Central memory CD8-positive, alpha-beta T cell (primary cell): Measurements from ENCODE around the gene DCTN2.

ENCODE experiments used
- ATAC-seq: fragments of 150-1000 bp; cut with Tn5 transposase; replicated peaks from 2 replicates; pipeline ENCODE4 v1.10.0; 2022; ENCODE audit warnings: mild to moderate bottlenecking, moderate FRiP score, moderate number of reproducible peaks; ENCODE audit not compliant: poor library complexity, severe bottlenecking; ENCODE audit errors: extremely low read depth
- DNase-seq, 2 donors: peaks; one replicate each; pipeline ENCODE4 v3.0.0; 2021; ENCODE audit warnings: low spot score in 2 of 2
- H3K27ac Mint-ChIP-seq: one replicate; pipeline ENCODE4 v1.8.0; 2022; ENCODE audit warnings: low read depth, mild to moderate bottlenecking, moderate library complexity, mixed read lengths
- H3K27me3 Mint-ChIP-seq: one replicate; pipeline ENCODE4 v1.8.0; 2022; ENCODE audit warnings: mixed read lengths
- H3K36me3 Mint-ChIP-seq: one replicate; pipeline ENCODE4 v1.8.0; 2022; ENCODE audit warnings: mild to moderate bottlenecking, moderate library complexity, mixed read lengths; ENCODE audit not compliant: insufficient read depth
- H3K4me1 Mint-ChIP-seq: one replicate; pipeline ENCODE4 v1.8.0; 2022; ENCODE audit warnings: mixed read lengths
- H3K4me3 Mint-ChIP-seq: one replicate; pipeline ENCODE4 v1.8.0; 2022; ENCODE audit warnings: mild to moderate bottlenecking, moderate library complexity, mixed read lengths
- H3K9me3 Mint-ChIP-seq: one replicate; pipeline ENCODE4 v1.8.0; 2022; ENCODE audit warnings: mixed read lengths

DCTN2 gene

DNA sequence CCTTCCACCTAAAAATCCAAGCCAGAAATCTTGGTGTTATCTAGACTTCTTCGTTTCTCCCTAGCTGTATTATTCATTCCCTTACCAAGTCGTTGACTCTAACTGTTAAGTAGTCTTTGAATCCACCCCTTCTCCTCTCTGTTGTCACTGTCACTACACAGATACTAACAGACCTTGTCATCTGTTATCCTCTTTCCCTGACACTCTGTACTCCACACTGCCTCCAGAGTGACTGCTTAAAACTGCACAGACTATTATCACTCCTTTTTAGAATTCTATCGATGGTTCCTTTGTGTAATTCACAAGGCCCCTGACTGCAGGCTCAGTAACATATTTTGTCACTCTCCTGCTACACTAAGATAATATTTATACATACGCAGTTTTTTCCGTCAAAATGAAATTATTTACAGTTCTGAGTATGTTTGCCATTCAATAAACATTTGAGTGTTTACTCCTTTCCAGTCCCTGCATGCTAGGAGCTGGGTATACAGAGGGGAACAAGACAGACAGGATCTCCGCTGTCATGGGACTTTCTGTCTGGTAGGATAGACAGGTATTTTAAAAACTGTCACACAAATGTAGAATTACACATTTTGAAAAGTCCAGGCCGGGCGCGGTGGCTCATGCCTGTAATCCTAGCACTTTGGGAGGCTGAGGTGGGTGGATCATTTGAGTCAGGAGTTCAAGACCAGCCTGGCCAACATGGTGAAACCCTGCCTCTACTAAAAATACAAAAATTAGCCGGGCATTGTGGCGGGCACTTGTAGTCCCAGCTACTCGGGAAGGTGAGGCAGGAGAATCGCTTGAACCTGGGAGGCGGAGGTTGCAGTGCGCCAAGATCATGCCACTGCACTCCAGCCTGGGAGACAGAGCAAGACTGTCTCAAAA lies 55.4 kb downstream of the DCTN2 start:
- Mint-ChIP-seq H3K27ac (peak overlapping the region; percentile 1), H3K4me1 (peaks cover 27% of the 10 kb centered on the region), H3K36me3 (peaks cover 54% of the 10 kb centered on the region), H3K9me3 (no peaks in the 10 kb centered on the region), H3K4me3 (no peak overlapping the region), H3K27me3 (no peaks in the 10 kb centered on the region)
- no peak for DNase-seq
- ATAC-seq, result no peak

DNA sequence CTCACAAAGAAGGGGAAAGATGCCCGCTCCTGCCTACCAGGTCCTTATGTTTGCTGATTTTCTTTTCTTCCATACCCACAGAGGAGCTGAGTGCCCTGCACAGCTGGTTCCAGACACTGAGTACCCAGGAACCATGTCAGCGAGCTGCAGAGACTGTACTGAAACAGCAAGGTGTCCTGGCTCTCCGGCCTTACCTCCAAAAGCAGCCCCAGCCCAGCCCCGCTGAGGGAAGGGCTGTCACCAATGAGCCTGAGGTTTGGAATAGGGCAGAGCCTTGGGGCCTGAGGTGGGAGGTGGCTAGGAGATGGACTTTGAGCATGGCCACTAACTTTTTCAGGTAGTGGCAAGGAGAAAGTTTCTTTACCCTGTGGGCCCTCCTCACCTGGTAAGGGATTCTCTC lies 56.9 kb downstream of the DCTN2 start:
- Mint-ChIP-seq H3K27ac (no peak overlapping the region), H3K4me1 (peaks cover 27% of the 10 kb centered on the region), H3K36me3 (peaks cover 53% of the 10 kb centered on the region)

DNA sequence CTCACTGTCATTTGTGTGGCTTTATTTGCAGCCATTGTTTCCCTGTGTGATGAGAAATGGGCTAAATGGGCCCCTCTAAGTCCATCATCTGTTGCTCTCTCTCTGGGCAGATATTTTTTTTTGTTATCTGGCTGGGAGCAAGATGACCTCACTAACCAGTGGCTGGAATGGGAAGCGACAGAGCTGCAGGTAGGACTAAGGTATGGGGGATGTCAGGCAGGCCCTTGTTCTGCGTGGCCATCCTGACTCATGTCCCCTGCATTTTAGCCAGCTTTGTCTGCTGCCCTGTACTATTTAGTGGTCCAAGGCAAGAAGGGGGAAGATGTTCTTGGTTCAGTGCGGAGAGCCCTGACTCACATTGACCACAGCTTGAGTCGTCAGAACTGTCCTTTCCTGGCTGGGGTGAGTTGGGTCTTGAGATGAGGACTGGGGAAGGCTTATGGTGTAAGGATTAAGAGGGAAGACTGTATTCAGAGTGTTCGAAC lies 57.8 kb downstream of the DCTN2 start:
- H3K27me3 Mint-ChIP-seq, result no peaks in the 10 kb centered on the region
- ATAC-seq (no peak), DNase-seq (no peak)
- no peaks in the 10 kb centered on the region for H3K9me3 Mint-ChIP-seq
- peaks cover 27% of the 10 kb centered on the region for H3K4me1 Mint-ChIP-seq
- peak overlapping the region; percentile 90 for H3K27ac Mint-ChIP-seq
- peak overlapping the region; percentile 94 for H3K4me3 Mint-ChIP-seq
- peaks cover 49% of the 10 kb centered on the region for H3K36me3 Mint-ChIP-seq

More for the DNA sequence above, 56.9 kb downstream of the DCTN2 start:
- H3K9me3 Mint-ChIP-seq, result no peaks in the 10 kb centered on the region
- no peak overlapping the region for H3K4me3 Mint-ChIP-seq
- DNase-seq, result no peak
- no peak for ATAC-seq
- H3K27me3 Mint-ChIP-seq, result no peaks in the 10 kb centered on the region

DNA sequence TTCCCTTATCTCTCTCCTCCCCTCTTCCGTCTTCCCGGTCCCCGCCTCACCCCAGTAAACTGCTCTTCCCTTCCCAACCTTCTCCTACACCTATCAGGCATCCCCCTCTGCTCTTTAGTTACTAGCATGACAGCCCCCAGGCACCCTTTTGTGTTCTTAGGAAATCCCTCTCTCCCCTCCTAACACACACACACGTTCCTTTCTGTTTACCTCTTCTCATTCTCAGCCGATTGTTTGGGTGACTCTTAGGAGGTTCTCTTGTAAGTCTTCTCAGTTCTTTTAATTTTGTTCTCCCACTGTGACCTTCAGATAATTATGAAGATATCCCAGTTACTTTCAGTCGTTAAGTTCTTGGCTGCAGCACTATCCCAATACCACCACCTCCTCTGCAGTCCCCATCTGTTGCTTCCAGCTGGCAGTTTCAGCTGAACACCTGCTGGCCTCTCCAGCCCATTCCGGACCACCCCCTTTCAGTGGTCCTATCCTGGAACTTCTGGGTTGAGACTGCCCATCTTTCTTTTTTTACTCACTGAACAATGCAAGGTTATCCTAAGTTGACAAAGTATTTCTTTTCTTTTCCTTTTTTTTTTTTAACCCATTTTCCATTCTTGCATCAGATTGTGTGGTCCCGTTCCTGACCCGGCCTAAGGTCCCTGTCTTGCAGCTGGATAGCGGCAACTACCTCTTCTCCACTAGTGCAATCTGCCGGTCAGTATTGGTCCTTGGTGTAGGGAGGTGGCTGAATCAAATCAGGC lies 58.4 kb downstream of the DCTN2 start:
- Mint-ChIP-seq H3K4me1 (peaks cover 27% of the 10 kb centered on the region), H3K27ac (peak overlapping the region; percentile 90), H3K27me3 (no peaks in the 10 kb centered on the region), H3K36me3 (peaks cover 46% of the 10 kb centered on the region), H3K4me3 (peak overlapping the region; percentile 94), H3K9me3 (no peaks in the 10 kb centered on the region)
- DNase-seq (no peak), ATAC-seq (no peak)

DNA sequence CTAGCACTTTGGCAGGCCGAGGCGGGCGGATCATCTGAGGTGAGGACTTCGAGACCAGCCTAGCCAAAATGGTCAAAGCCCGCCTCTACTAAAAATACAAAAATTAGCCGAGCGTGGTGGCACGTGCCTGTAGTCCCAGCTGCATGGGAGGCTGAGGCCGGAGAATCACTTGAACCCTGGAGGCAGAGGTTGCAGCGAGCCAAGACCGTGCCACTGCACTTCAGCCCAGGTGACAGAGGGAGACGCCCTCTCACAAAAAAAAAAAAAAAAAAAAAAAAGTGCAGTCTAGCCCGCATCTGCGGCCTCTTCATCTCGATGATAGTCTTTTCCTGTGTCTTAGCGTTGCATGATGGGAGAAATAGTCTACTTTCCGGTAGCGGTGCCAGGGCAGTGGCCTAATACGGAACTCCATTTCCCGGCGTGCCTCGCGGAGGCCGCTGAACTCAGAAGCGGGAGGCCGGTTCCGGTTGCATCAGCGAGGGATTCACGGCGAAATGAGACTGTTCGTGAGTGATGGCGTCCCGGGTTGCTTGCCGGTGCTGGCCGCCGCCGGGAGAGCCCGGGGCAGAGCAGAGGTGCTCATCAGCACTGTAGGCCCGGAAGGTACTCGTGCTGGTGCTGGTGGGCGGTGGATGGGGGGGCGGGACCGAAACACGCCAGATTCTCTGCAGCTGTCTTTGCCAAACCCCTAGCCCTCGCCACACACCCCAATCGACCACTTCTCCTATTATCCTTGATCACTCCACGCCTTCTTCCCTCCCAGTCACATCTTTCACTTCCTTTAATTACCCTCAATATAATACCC lies 59.2 kb downstream of the DCTN2 start, which contains the start of gene MARS1:
Gene MARS1, plus strand, starts transcription at position 472 of the 805 bp plus-strand sequence. Its CDS starts 23 bp downstream, at position 495.
- peaks cover 27% of the 10 kb centered on the region for H3K4me1 Mint-ChIP-seq
- H3K27me3 Mint-ChIP-seq, result no peaks in the 10 kb centered on the region
- DNase-seq (peak; percentile 72 to 86), ATAC-seq (peak; percentile 97)
- peak within 1 kb of the TSS; percentile 94 for H3K4me3 Mint-ChIP-seq
- H3K36me3 Mint-ChIP-seq, result peaks cover 43% of the 10 kb centered on the region
- no peaks in the 10 kb centered on the region for H3K9me3 Mint-ChIP-seq
- peak within 1 kb of the TSS; percentile 90 for H3K27ac Mint-ChIP-seq

DNA sequence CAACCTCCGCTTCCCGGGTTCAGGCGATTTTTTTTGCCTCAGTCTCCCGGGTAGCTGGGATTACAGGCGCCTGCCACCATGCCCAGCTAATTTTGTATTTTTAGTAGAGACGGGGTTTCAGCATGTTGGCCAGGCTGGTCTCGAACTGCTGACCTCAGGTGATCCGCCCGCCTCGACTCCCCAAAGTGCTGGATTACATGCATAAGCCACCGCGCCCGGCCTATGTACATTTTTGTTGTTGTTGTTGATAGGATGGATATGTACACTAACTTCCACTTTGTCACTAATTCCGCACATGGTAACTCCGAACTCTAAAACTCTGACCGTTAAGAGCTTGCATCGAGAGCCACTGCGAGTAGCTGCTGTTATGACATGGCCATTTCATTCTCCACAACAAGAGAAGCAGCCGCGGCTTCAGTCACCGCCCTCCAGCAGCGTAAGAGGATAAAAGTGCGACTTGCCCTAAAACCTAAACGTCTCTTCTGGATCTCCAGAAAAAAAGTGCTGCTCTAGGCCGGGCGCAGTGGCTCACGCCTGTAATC lies 59.9 kb downstream of the DCTN2 start:
- H3K27me3 Mint-ChIP-seq, result no peaks in the 10 kb centered on the region
- H3K9me3 Mint-ChIP-seq, result no peaks in the 10 kb centered on the region
- peaks cover 27% of the 10 kb centered on the region for H3K4me1 Mint-ChIP-seq
- H3K4me3 Mint-ChIP-seq, result no peak overlapping the region
- H3K36me3 Mint-ChIP-seq, result peaks cover 38% of the 10 kb centered on the region
- DNase-seq (no peak), ATAC-seq (no peak)
- peak overlapping the region; percentile 90 for H3K27ac Mint-ChIP-seq

DNA sequence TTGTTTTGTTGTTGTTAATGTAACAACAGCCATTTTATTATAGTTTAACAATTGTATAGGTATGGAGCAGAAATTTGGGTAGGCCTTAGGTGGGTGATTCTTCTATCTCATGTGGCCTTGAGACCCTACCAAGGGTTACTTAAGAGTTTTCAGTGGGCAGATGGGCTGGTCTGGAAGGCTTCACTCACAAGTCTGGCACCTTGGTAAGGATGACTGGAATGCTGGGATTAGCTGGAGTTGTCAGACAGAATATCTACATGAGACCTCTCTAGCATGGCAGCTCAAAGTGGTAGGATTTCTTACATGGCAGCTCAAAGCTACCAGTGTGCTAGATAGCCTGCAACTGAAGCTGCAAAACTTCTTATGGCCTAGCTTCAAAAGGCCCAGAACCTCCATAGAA lies 61.3 kb downstream of the DCTN2 start:
- DNase-seq (no peak), ATAC-seq (no peak)
- no peak overlapping the region for H3K4me3 Mint-ChIP-seq
- no peak overlapping the region for H3K27ac Mint-ChIP-seq
- peaks cover 34% of the 10 kb centered on the region for H3K4me1 Mint-ChIP-seq
- H3K9me3 Mint-ChIP-seq, result no peaks in the 10 kb centered on the region
- H3K36me3 Mint-ChIP-seq, result peaks cover 26% of the 10 kb centered on the region
- no peaks in the 10 kb centered on the region for H3K27me3 Mint-ChIP-seq

DNA sequence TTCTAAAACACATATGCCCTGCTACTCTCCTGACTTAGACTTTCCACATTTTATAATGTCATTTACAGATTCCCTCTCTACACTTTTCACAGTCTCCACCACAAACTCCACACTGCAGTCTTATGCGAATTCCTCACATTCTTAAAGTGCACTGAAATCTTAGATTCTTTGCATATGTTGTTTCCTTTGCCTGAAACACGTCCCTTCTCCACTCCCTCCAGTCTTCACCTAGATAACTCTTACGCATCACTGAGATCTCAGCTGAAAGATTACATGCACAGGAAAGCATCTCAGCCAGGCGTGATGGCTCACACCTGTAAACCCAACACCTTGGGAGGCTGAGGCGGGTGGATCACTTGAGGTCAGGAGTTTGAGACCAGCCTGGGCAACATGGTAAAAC lies 63.5 kb downstream of the DCTN2 start:
- peaks cover 23% of the 10 kb centered on the region for H3K36me3 Mint-ChIP-seq
- no peaks in the 10 kb centered on the region for H3K27me3 Mint-ChIP-seq
- ATAC-seq, result no peak
- peaks cover 45% of the 10 kb centered on the region for H3K4me1 Mint-ChIP-seq
- no peak overlapping the region for H3K4me3 Mint-ChIP-seq
- peak overlapping the region; percentile 8 for H3K27ac Mint-ChIP-seq
- no peak for DNase-seq
- H3K9me3 Mint-ChIP-seq, result no peaks in the 10 kb centered on the region

DNA sequence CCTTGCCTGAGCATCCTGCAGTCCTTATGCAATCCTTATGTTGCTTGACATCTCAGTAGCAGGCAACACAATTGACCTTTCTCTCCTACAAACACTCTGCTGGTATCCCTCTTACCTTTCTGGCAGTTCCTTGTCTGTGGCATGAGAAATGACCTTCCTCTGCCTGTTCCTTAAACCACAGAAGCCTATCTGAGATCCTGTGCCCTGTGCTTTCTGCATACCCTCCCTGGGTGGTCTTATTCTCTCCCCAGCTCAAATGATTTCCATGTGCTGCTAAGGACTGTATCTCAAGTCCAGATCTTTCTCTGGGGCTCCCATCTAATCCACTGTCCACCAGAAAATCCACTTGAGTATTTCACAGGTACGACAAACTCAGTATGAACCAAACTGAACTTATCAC lies 65.3 kb downstream of the DCTN2 start:
- no peak for ATAC-seq
- no peak for DNase-seq
- Mint-ChIP-seq H3K4me1 (peaks cover 53% of the 10 kb centered on the region), H3K36me3 (peaks cover 31% of the 10 kb centered on the region), H3K27me3 (no peaks in the 10 kb centered on the region), H3K27ac (peak overlapping the region; percentile 97), H3K4me3 (peak overlapping the region; percentile 58), H3K9me3 (no peaks in the 10 kb centered on the region)
